Endothelial cell of umbilical vein (primary cell): ENCODE data around the gene GLMN. TPM values are rescaled to one million over a fixed set of nuclear protein-coding genes. Genes with fewer than 3 reads are reported as not detected.
A peak's percentile ranks its signal among the peaks of the same experiment; 100 is the strongest.
"Not testable (repeated sequence)": the region's sequence is repeated elsewhere in the genome, so short reads cannot be mapped to it uniquely, and the experiment has no call there.

Source experiments
- BruUV-seq: library from RNA; stranded (reverse); fragments of 400-500 nt; replicated peaks from 2 replicates; lab custom pipeline; 2021; lab: Mats Ljungman, UMichigan
- CTCF ChIA-PET: fragments of 300-600, 350-600 bp; sonication (Branson Sonifier 250); formaldehyde crosslinking; loops from one replicate; lab custom pipeline; 2021; ENCODE audit warnings: antibody characterized with exemption, inconsistent platforms; lab: Charles Lee
- POLR2A ChIA-PET: fragments of 300-600, 350-600 bp; sonication (Branson Sonifier 250); formaldehyde crosslinking; loops from one replicate; lab custom pipeline; 2021; ENCODE audit warnings: antibody characterized with exemption, inconsistent platforms; lab: Charles Lee
- DNase-seq: peaks from one replicate; pipeline ENCODE4 v3.0.0-alpha.2; 2011; ENCODE audit warnings: low read depth, low spot score
- FAIRE-seq: peaks from 2 replicates; lab custom pipeline; 2011; peaks lifted over from hg19 to GRCh38; lab: Jason Lieb, UNC
- H2AFZ ChIP-seq: 2 replicates; pipeline ENCODE4 v1.6.0; 2012; ENCODE audit warnings: low read depth, low read length, control low read depth, inconsistent platforms
- H3K27ac ChIP-seq: 2 replicates; pipeline ENCODE4 v1.5.1; 2011; ENCODE audit warnings: low read depth, mild to moderate bottlenecking, control low read depth, low read length, moderate library complexity; ENCODE audit not compliant: insufficient read depth
- H3K27me3 ChIP-seq, 2 experiments: 2 replicates each; pipeline versions ENCODE4 v1.6.0 to v1.6.1; 2011; ENCODE audit warnings: low read length in 2 of 2, mixed read lengths in 1 of 2; ENCODE audit not compliant: control insufficient read depth in 2 of 2, insufficient read depth in 2 of 2
- H3K36me3 ChIP-seq, 2 experiments: 2 replicates in 1 of 2; 3 replicates in 1 of 2; pipeline ENCODE4 v1.5.1; 2011; ENCODE audit warnings: low read length in 2 of 2, mild to moderate bottlenecking in 1 of 2, moderate library complexity in 1 of 2; ENCODE audit not compliant: control insufficient read depth in 2 of 2, insufficient read depth in 2 of 2; ENCODE audit errors: extremely low read depth in 1 of 2
- H3K4me1 ChIP-seq: 3 replicates; pipeline ENCODE4 v1.5.1; 2011; ENCODE audit warnings: mild to moderate bottlenecking, low read length; ENCODE audit not compliant: control insufficient read depth, insufficient read depth; ENCODE audit errors: extremely low read depth
- H3K4me2 ChIP-seq: 2 replicates; pipeline ENCODE4 v1.6.1; 2011; ENCODE audit warnings: low read length, control low read depth, mixed read lengths; ENCODE audit not compliant: insufficient read depth
- H3K4me3 ChIP-seq, 3 experiments: fragments of 200-600 bp in 1 of 3; sonication (generic), shearing (Covaris generic) in 1 of 3; replicated peaks in 1 of 3; 2 replicates each; pipeline ENCODE4 v1.5.1; 2011 to 2016; ENCODE audit warnings: control low read depth in 3 of 3, low read length in 3 of 3, mild to moderate bottlenecking in 2 of 3, inconsistent platforms in 1 of 3, low read depth in 1 of 3, moderate library complexity in 1 of 3; ENCODE audit not compliant: insufficient read depth in 1 of 3
- H3K79me2 ChIP-seq: 2 replicates; pipeline ENCODE4 v1.6.0; 2012; ENCODE audit warnings: low read length, inconsistent platforms; ENCODE audit not compliant: control insufficient read depth, insufficient read depth
- H3K9ac ChIP-seq: replicated peaks from 2 replicates; pipeline ENCODE3; 2011; ENCODE audit warnings: low read length, control low read depth; ENCODE audit not compliant: insufficient read depth; ENCODE audit errors: extremely low read depth
- H3K9me1 ChIP-seq: replicated peaks from 3 replicates; pipeline ENCODE4 v1.6.0; 2011; ENCODE audit warnings: mild to moderate bottlenecking, low read length; ENCODE audit not compliant: control insufficient read depth, insufficient read depth; ENCODE audit errors: extremely low read depth
- H3K9me3 ChIP-seq: replicated peaks from 2 replicates; pipeline ENCODE4 v1.5.1; 2012; ENCODE audit warnings: low read length, inconsistent platforms; ENCODE audit not compliant: control insufficient read depth, insufficient read depth
- H4K20me1 ChIP-seq: replicated peaks from 2 replicates; pipeline ENCODE3; 2011; ENCODE audit warnings: mild to moderate bottlenecking, low read length; ENCODE audit not compliant: control insufficient read depth, insufficient read depth; ENCODE audit errors: extremely low read depth
- CTCF ChIP-seq, 2 donors: IDR thresholded peaks; 1 replicate in 1 of 2; 2 replicates in 1 of 2; pipeline ENCODE4 v1.5.1; 2011; ENCODE audit warnings: low read length in 2 of 2, mild to moderate bottlenecking in 2 of 2, moderate library complexity in 2 of 2, control low read depth in 1 of 2, inconsistent platforms in 1 of 2, low read depth in 1 of 2; ENCODE audit not compliant: insufficient read depth in 1 of 2; ENCODE audit errors: extremely low read depth in 1 of 2
- FOS ChIP-seq: IDR thresholded peaks from 2 replicates; pipeline ENCODE4 v1.6.1; 2011; ENCODE audit warnings: mild to moderate bottlenecking, low read length, moderate library complexity, borderline replicate concordance; ENCODE audit not compliant: insufficient read depth
- MYC ChIP-seq: IDR thresholded peaks from one replicate; pipeline ENCODE4 v1.6.1; 2011; ENCODE audit warnings: mild to moderate bottlenecking, low read depth, low read length
- POLR2AphosphoS5 ChIP-seq: IDR thresholded peaks from 2 replicates; pipeline ENCODE4 v1.6.1; 2012; ENCODE audit warnings: low read depth, mild to moderate bottlenecking, control low read depth, low read length, moderate library complexity; ENCODE audit not compliant: insufficient read depth
- dilution Hi-C: fragments of 300-500 bp; cut with MboI; formaldehyde crosslinking; loops from one replicate; pipeline ENCODE4 v1.15.0; 2019; ENCODE audit warnings: low sequenced_read_pairs; ENCODE audit not compliant: extremely low pct_ligation_motif_present
- intact Hi-C: fragments of 100-400 bp; cut with micrococcal nuclease; formaldehyde crosslinking; loops from one replicate; pipeline ENCODE4 v1.10.0; 2022
- polyA plus RNA-seq, 4 experiments: library from polyadenylated mRNA; depleted of rRNA in 3 of 4; stranded (reverse) in 3 of 4; unstranded in 1 of 4; fragments of >200 nt; gene quantifications; 2 replicates each; pipeline versions ENCODE4 v1.2.1 to v1.2.3, GENCODE V29; 2011 to 2012; ENCODE audit warnings: missing spikeins in 1 of 4
- total RNA-seq: library from RNA; stranded (reverse); gene quantifications from 2 replicates; pipeline ENCODE4 v1.2.3, GENCODE V29; 2021

GLMN gene
- total and polyA plus RNA-seq, 2 donors (not counting 3 experiments of a cell fraction or from before 2014, with no cell fraction given), result 2.4 to 13.2 TPM

- Histone ChIP-seq H3K27ac (no peak overlapping the region), H3K9me3 (no peaks in the 10 kb centered on the region), H3K79me2 (no peaks in the 10 kb centered on the region), H4K20me1 (no peaks in the 10 kb centered on the region), H3K9ac (no peak overlapping the region), H3K36me3 (peaks cover 4 to 11% of the 10 kb centered on the region in 2 experiments), H3K4me1 (no peaks in the 10 kb centered on the region), H3K4me3 (no peak overlapping the region), H2AFZ (no peak overlapping the region), H3K9me1 (no peaks in the 10 kb centered on the region), H3K27me3 (no peaks in the 10 kb centered on the region), H3K4me2 (no peak overlapping the region)
- FAIRE-seq, result peak; percentile 93
- DNase-seq, result peak; percentile 75
- POLR2A ChIA-PET, result no interaction called here
- no peak for TF ChIP-seq FOS
- peak; percentile 59 to 62 for TF ChIP-seq CTCF (IDR thresholded peaks at IDR 0.05; ENCODE audit: extremely low read depth in 1 of 2, insufficient read depth in 1 of 2, low read depth in 1 of 2, low read length in 2 of 2)
- TF ChIP-seq POLR2AphosphoS5, result no peak
- no peak for TF ChIP-seq MYC
- intact Hi-C loops, result loop anchor here (1.0 to 10.0 kb wide), 6 partner anchors 207 to 1009 kb away; partner anchors contain the start of gene BTBD8
- no TSS peak for BruUV-seq
- CTCF ChIA-PET, result interaction anchor here (0.5 to 8.8 kb wide), 83 partner anchors 9 to 1126 kb away, joined by 3 to 232 read pairs (median 4); partner anchors contain the start of genes BTBD8, HFM1 and TGFBR3
- dilution Hi-C loops, result no loop called here
Observed at GRCh38 chr1:92291372-92291999, 7.3 kb downstream of the GLMN start.

GRCh38 chr1:92281411-92281810 is 17.4 kb downstream of the GLMN start:
- H2AFZ ChIP-seq, H3K36me3 ChIP-seq, H4K20me1 ChIP-seq, H3K9me1 ChIP-seq, H3K4me2 ChIP-seq, H3K79me2 ChIP-seq, dilution Hi-C loops, POLR2A ChIA-PET, H3K27me3 ChIP-seq, FAIRE-seq, H3K9me3 ChIP-seq, H3K4me3 ChIP-seq, intact Hi-C loops, H3K9ac ChIP-seq, DNase-seq, H3K27ac ChIP-seq, BruUV-seq: not testable (repeated sequence)
- H3K4me1 ChIP-seq, result peaks cover 10% of the 10 kb centered on the region
- CTCF ChIA-PET, result interaction anchor here (1.2 to 7.1 kb wide), 2 partner anchors 10 to 35 kb away, joined by 4 to 37 read pairs; no protein-coding TSS in a partner anchor

- H4K20me1 ChIP-seq, H3K9me3 ChIP-seq, FAIRE-seq, H3K4me3 ChIP-seq, H3K4me2 ChIP-seq, H3K36me3 ChIP-seq, H3K27ac ChIP-seq, dilution Hi-C loops, H3K27me3 ChIP-seq, H3K9me1 ChIP-seq, POLR2A ChIA-PET, H2AFZ ChIP-seq, DNase-seq, BruUV-seq, H3K79me2 ChIP-seq, H3K9ac ChIP-seq, intact Hi-C loops: not testable (repeated sequence)
- H3K4me1 ChIP-seq, result peaks cover 15% of the 10 kb centered on the region
- CTCF ChIA-PET, result interaction anchor here (7.1 kb wide), 1 partner anchor 11 kb away, joined by 37 read pairs; no protein-coding TSS in a partner anchor
Observed at GRCh38 chr1:92279781-92280180, 19.0 kb downstream of the GLMN start.
